Stimulated activated CD4-positive, alpha-beta T cell treated with anti-CD3 and anti-CD28 coated beads, Interleukin-15, amount 100 ng/mL, for 1 hour (primary cell): ENCODE data around the gene LUZP1.
"Not testable (repeated sequence)": the region's sequence is repeated elsewhere in the genome, so short reads cannot be mapped to it uniquely, and the experiment has no call there.

ENCODE experiments used
- DNase-seq, 2 donors: peaks; one replicate each; pipeline ENCODE4 v3.0.0-alpha.2; 2020; ENCODE audit warnings: low read depth in 1 of 2, low spot score in 1 of 2

The LUZP1 gene

DNA sequence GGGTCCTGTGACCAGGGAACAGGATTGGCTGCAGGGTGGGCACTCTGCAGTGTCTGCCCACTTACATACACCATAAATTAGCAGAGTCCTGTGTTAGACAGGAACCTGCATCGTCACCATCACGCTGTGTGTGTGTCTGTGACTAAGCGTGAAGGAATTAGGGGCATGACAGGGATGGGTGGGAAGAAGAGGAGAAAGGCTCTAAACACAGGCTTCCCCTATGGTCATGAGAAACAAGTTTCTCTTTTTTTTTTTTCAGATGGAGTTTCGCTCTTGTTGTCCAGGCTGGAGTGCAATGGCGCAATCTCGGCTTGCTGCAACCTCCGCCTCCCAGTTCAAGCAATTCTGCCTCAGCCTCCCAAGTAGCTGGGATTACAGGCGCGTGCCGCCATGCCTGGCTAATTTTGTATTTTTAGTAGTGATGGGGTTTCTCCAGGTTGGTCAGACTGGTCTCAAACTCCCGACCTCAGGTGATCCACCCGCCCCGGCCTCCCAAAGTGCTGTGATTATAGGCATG lies 20.3 kb upstream of the LUZP1 start:
- not testable (repeated sequence) for DNase-seq

DNA sequence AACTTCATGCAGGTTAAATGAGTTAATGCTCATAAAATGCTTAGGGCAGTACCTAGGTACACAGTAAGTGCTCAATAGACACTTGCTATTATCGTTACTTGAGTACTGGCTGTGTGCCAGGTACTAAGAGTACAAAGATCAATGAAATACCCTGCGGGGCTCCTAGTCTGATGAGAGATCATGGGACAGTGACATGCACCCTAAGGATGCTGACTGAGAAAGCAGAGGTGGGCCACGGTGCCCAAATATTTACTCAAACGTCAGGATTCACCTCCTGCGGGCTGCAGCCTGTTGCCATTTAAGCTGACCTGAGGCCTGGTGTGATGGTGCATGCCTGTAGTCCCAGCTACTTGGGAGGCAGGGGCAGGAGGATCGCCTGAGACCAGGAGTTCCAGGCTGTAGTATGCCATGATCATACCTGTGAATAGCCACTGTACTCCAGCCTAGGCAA lies 19.8 kb upstream of the LUZP1 start:
- DNase-seq = no peak

DNA sequence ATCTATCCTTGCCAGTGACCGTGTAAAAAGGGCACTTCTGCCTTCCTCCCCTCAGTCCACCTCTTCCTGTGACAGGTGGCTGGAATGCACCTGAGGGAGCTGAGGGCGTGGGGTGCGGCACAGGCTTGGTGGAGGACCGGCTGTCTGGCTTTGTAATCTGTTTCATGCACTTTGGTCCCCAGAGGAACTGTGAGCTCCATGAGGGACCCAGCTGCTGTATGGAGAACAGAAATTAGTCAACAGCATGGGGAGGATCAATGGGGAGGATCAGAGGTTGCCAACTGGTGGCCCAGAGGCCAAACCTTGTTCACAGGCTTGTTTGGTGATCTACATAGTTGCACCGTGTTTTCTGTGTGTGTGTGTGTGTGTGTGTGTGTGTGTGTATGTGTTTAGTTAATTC lies 19.0 kb upstream of the LUZP1 start:
- no peak for DNase-seq

DNA sequence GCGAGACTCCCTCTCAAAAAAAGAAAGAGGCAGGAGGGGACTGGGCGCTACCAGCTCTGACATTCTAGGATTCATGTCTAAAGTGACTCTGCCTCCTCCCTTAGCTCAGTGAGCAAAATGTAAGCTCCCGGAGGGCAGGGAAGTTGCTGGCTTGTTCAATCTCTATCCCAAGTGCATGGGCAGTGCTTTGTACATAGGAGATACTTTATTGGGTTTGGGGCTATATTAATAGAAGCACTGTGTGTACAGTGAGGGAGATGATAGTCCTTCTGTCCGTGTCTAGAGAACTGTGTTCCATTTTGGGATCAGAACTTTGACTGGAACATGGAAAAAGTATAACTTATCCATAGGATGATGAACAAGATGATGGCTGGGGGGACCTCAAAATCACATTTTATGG lies 16.7 kb upstream of the LUZP1 start:
- DNase-seq = no peak

DNA sequence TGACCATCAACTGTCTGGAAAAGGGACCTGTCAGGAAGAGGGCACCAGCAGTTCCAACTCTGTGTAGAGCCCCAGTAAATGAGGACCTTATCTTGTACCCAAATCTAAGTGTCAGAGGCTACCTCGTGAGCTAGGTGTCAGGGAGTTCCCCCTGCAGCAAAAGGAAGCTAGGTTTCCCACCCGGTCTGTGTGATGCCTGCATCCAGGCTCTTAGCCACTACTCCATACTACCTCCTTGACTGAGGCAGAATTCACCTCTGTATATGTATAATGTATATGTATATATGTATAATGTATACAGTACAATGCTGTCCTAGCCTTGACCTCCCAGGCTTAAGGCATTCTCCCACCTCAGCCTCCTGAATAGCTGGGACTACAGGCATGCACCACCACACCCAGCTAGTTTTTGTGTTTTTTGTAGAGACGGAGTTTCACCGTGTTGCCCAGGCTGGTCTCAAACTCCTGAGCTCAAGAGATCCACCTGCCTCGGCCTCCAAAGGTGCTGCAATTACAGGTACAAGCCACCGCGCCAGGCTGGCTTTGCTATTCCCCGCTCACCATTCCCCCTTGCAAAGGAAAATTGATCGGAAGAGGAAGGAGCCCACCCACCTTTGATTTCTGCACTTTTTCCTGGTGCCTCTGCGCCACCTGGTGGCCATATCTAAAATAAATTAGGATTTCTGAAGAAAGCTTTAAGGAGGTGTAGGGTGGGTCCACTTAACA lies 15.7 kb upstream of the LUZP1 start:
- DNase-seq = peak in 1 of 2 donors; percentile 2

DNA sequence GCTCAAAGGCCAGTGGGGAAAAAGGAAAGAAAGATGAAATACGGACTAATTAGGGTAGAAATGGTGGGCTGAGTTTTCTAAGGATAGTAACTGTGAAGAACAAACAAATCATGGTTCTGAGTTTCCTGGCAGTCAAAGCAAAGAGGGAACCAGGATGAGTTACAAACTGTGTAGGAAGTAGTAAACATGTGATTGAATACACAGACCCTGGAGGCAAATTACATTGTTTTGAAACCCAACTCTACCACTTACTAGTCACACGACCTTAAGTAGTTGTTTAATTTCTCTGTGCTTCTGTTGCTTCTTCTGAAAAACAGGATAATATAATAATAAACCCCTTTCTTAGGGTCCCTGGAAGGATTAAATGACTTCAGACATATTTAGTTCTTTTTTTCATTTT lies 11.2 kb upstream of the LUZP1 start:
- no peak for DNase-seq

DNA sequence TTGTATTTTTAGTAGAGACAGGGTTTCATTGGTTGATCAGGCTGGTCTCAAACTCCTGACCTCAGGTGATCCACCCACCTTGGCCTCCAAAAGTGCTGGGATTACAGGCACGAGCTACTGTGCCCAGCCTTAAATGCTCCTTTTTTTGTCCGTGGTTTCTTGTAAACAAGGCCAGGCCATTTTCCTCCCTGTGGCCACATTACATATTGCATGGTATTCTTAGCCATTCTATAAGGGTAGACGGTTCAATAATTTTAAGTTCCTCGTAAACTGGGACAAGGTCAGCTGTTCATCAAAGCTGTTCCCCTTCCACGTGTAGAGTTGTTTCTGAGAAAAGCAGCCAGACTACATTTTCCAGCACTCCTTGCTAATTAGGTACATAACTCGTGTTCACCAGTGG lies 10.3 kb upstream of the LUZP1 start:
- DNase-seq = no peak

DNA sequence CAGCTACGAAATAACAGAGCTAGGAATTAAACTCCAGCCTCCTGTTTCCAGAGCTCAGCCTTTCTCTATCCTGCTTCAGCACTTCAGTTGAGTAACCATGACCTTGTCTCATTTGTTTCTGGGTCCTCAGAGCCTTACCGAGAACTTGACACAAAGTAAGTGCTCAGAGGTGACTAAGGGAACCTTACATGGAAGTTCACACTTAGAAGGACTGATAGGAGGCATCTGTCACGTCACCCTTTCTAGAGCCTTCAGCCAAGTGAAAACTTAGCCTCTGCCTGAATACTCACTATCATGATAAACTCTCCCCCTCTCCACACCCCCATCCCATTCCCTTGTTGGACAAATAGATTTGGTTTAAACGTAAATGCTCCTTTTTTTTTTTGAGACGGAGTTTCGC lies 9.8 kb upstream of the LUZP1 start:
- no peak for DNase-seq

DNA sequence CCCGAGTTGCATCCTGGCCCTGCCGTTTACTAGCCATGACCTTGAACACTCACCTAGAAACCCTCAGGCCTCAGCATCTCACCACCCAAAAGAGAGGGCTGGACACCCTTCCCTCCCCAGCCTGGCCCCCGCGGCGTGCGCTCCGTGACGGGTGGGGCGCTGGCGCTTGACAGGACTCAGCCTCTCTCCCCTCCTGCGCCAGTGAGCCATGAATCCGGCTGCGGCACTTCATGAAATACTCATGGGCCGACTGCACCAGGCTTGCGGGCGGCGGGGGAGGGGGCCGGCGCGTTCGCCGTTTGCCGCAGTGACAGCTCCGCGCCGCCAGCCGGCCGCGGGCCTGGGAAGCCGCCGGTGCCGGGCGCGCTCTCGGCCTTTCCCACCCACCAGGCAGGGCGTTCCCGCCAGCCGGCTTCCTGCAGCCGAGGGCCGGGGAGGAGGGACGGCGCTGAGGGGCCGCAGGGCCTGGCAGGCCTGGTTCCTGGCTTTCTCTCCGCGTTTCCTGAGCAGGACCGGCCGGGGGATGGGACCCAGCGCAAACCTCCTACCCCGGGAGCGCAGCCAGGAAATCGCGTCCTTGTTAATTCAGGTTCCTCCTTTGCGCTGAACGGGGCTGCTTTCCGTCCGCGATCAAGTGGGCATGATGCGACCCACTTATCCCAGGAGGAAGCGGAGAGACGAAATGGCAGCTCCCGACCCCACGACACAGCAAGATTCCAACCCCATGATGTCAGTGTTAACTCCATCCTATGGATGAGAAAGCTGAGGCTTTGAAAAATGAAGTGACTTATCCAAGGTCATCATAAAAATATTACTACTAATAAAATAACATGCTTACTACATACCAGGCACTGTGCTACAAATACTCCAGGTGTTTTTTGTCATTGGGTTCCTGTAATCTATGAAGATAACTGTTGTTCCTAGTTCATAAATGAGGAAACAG lies 9.1 kb upstream of the LUZP1 start:
- DNase-seq = peak; percentile 15 to 35

DNA sequence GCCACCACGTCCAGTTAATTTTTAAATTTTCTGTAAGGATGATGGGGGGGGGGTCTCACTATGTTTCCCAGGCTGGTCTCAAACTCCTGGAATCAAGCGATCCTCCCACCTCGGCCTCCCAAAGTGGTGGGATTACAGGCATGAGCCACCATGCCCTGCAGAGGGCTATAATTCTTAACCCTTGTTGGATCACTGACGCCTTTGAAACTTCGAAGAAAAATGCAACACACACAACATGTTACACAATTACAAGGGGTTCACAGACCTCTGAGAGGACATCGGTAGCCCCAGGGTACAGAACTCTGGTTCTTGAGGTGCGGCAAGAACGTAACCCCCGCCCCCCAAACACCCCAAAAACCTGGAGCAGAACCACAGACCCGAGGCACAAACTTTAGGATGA lies 8.4 kb upstream of the LUZP1 start:
- no peak for DNase-seq

DNA sequence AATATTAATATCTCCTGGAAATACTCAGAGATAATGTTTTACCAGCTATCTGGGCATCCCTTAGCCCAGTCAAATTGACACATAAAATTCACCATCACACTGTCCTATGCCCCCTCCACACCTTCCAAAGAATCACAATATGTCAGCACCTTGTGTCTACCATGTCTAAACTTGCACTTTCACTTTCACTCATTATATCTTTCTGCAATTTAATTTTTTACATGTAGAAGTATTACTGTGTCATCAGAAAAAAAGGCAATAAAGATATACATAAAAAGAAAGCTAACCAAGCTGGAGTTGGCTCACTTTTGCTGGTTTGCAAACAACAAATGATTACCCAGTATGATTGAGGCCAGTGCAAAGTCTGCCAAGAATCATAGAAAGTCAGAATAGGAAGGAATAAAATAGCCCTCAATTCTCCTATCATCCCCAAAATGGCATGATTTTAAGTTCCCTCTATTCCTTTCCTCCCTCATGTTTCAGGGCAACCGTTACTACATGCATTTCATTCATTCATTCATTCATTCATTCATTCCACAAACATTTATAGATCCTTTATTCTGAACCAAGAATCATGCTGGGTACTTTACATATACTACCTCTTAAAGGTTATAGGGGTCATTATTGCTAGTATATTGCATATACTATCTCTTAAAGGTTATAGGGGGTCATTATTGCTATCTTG lies 5.9 kb upstream of the LUZP1 start:
- no peak for DNase-seq

DNA sequence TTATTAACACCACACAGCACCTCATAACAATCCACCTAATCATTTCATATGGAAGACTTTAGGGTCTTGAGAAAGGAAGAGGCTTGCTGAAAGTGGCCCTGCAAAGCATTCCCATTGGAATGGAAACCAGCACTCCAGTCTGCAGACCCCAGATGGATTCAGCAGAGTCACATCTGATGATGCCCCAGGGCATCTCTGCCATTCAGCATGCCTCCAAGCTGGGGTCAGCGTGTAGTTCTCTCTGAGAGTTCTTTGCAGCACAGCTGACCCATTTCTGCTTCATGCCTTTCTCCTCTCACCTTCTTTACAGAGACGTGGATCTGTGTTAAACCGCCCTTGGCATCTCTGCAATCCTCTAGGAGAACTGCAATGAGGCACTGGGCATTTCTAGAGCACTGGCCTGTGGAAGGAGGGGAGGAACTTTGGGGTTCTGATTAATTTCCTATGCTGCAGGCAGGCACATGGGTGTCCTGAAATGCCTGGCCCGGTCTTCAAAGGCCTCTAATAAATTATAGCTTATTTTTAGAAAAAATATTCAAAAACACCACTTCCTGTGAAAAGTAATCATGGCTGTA lies 2.6 kb upstream of the LUZP1 start:
- no peak for DNase-seq

DNA sequence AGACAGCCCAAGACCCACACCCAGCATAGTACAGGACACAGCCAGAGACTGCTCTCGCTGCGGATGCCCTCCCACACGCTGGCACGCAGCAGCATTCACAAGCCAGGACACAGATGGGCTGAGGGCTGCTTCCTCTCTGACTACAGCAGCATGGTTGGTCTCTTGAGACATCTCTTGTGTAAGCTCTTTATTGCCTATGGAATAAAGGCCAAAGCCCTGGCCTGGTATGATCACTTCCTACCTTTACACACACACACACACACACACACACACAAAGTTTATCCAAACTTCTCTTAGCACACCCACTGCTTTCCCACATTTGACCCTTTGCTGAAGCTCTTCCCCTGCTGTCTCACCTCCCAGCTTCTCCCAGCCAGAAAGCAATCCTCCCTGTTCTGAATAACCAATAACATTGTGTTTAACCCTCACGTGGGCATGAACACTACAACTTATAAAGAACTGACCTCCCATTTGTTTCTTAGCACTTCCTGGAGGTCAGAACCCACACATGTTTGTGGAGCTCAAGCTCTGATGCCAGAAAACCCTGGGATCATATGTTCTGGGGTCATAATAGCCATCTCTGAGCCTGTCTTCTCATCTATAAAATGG lies 1.2 kb upstream of the LUZP1 start:
- DNase-seq = no peak

DNA sequence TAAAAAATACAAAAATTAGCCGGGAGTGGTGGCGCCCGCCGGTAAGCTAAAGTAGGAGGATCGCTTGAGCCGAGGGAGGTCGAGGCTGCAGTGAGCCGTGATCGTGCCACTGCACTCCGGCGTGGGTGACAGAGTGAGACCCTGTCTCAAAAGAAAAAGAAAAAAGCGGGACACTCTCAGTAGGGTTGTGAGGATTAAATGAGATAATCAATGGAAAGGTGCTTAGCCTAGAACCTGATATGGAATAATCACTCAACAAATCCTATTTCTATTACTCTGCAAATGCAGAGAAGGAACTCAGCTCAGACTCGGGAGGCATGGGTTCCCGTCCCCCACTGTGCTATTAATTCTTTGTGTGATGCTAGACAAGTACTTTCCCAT lies 529 bp upstream of the LUZP1 start:
- DNase-seq = no peak

DNA sequence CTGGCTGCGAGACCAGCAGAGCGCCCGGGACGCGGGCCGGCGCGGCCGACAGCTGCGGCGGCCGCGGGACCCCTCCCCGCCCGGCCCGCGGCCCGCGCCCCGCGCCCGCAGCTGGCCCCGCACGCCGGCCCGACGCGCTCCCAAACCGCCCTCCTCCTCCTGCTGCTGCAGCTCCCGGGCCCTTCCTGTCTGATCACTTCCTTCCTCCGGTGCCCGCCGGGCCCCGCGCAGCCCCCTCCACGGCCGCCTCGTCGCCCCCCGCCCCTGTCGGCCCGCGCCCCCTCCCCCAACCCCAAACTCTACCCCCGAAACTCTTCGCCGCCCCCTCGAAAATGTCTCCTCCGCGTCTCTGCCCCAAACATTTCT lies 594 bp downstream of the LUZP1 start:
- peak in 1 of 2 donors; percentile 7 for DNase-seq

DNA sequence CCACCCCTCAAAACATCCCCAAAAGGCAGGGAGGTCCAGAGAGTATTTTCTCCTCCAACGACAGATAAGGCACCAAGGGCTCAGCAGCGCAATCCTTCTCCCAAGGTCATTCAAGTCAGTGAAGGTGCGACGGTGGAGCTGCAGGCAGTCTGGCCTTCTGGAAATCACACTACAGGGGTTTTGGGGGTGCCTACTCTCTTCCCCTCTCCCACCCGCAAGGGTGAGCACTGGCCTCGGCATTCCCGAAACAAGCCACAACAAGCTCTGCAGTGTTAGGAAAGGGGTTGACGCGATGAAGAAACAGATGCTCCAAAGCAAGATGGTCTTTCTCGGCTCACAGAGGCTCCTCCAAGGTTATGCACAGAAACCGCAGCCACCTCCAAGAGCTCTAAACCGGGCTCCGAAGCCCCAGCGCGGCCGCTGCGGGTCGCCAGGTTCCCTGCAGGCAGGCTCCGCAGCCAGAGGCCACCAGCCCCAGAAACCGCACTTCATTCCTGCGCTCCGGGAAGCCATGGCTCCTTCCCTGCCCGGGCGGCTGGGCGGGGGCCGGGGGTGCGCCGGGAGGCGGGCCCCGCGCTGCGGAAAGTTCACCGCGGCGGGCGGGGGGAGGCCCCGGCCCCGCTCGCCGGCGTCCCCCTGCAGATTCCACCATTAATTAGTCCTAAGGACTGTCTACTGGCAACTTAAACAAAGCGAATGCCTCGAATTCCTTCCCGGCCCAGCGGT lies 1.1 kb downstream of the LUZP1 start:
- DNase-seq = peak in 1 of 2 donors; percentile 20

DNA sequence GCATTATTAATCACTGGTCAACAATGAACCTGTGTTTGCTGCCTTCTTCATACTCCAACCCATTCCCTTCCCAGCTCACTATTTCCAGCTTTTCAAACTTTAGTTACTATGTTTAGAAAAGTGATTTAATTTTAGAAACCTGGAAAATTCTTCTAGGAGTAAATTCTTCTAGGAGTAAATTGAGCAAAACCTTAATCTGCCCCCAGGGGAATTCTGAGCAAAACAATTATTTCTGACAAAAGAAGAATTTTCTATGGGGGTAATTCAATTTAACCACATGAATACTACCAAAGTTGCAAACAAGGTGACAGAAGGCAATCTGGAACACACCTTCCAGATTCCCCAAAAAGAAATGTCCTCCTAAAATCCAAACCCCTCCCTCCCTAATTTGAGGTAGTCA lies 1.8 kb downstream of the LUZP1 start:
- no peak for DNase-seq

DNA sequence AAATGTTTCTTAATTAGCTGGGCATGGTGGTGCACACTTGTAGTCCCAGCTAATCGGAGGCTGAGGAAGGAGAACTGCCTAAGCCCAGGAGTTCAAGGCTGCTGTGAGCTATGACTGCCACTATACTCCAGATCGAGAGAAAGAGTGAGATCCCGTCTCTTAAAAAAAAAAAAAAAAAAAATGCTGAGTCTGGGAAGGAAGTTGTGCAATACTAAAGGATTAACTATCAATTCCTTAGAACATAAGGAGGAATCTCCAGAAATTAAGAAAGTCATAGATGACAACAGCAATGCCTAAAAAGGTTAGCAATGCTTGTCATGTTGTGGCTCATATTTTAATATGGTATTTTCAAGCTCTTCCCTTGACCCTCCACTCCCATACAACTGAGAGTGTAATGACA lies 5.3 kb downstream of the LUZP1 start:
- DNase-seq = no peak

DNA sequence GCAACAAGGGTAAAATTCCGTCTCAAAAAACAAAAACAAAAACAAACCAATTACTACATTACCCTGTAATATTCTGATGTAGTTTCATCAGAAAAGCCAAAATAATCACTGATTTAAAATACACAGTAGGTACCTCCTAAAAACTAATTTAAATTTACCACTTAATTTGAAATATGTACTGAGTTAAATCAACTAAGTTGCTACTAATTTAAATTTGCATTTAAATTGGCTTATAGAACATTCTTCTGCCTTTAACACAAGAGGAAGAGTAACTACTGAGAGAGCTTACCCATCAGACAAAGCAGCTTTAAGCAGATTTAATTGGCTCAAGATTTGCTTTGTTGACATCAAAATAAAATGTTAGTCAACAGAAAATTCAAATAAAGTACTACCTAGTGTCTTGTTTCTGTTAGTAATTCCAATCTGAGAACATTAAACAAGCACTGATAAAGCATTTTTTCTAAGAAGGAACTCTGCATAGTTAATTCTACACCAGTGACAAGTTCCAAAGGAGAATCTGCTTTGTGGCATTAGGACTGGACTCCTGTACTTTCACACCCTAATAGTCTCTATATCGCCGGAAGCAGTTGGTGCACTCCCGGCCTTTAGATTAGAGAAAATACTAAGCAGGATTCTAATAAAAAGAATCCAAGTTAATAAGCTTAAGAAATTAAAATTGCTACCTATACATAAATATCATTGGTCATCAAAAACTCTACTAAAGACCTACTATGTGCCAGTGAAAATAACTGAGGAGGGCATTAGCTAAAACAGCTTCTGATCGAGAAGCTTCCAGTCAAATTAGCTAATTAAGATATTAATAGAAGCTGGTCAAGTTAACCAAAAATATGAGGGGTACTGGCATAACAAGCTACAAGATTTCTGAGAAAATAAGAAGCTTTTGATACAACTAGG lies 8.4 kb downstream of the LUZP1 start:
- no peak for DNase-seq
